H4 (cell line): ENCODE measurements around the gene BABAM2. TPM values are rescaled to one million over a fixed set of nuclear protein-coding genes. Genes with fewer than 3 reads are reported as not detected.
"Not testable (repeated sequence)": the region's sequence is repeated elsewhere in the genome, so short reads cannot be mapped to it uniquely, and the experiment has no call there.

Experiments used
- DNase-seq: peaks from one replicate; pipeline ENCODE4 v3.0.0-alpha.2; 2015; ENCODE audit warnings: low spot score
- total RNA-seq: library from RNA; depleted of rRNA; stranded (reverse); fragments of >200 nt; shearing (Covaris generic); gene quantifications from 2 replicates; pipeline ENCODE4 v1.2.3, GENCODE V29; 2014

BABAM2 gene
- total RNA-seq, 1 experiment from 2014 or later = 20.7 TPM

DNA sequence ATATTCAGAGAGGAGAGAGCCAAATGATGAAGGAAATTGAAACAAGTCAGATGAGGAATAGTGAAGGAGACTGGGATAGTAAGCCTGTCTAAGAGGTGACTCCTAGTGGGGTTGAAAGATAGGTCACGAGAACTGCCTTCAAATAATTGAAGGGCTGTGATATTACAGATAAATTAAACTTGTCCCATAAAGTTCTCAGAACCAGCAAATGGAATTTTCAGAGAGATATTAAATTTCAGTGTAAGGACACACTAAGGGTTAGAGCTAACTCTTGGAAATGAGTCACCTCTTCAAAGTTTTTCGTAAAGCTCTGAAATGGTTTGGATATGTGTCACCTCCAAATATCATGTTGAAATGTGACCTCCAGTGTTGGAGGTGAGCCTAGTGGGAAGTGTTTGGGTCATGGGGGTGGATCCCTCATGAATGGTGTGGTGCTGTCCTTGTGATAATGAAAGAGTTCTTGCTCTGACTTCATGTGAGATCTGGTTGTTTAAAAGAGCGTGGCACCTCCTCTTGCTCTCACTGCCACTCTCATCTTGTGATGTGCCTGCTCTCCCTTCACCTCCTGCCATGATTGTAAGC, 87.3 kb downstream of the BABAM2 start:
- peak; percentile 39 for DNase-seq

DNA sequence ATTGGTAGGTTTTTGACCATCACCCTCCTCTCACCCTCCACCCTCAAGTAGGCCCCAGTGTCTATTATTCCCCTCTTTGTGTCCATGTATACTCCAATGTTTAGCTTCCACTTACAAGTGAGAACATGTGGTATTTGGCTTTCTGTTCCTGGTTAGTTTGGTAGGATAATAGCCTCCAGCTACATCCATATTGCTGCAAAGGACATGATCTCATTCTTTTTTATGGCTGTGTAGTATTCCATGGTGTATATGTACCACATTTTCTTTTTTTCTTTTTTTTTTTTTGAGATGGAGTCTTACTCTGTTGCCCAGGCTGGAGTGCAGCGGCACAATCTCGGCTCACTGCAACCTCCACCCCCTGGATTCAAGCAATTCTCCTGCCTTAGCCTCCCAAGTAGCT, 88.2 kb downstream of the BABAM2 start:
- DNase-seq = not testable (repeated sequence)

DNA sequence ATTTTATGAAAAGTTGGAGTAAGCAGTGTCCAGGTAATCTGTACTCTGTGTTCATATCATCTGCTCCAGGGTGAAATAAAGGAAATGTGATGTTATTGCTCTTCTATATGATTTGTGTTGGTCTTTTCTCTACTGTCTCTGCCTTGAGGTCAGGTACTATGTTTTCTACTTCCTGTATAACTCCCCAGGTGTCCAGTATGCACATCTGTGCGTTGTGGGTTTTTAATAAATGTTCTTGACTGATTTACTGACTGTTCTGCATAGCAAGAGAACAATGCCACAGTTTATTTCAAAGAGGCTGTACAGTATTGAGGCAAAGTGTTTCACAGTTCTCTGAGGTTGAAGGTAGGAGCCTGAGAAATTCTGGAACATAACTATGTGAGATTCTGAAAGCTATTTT, 89.7 kb downstream of the BABAM2 start:
- DNase-seq = no peak

DNA sequence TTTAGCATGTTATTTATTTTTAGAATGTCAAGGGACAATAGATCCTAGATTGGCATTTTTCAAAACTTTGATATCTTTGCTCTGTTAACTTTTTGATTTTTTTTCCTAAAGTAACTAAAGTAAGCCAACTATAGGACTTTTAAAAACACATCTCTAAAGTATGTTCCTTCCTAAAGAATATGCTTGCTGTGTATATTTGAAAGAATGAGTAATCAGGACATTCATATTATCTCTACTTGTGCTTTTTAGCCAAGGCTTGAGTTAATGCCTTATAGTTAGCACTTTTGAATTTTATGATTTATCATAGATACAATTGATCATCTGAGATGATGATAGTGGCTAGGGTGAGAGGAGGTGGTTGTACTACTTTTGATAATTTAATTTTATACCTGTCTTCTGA, 93.6 kb downstream of the BABAM2 start:
- no peak for DNase-seq

- no peak for DNase-seq
Observed at GRCh38 chr2:27988306-27988705, 97.8 kb downstream of the BABAM2 start.

DNA sequence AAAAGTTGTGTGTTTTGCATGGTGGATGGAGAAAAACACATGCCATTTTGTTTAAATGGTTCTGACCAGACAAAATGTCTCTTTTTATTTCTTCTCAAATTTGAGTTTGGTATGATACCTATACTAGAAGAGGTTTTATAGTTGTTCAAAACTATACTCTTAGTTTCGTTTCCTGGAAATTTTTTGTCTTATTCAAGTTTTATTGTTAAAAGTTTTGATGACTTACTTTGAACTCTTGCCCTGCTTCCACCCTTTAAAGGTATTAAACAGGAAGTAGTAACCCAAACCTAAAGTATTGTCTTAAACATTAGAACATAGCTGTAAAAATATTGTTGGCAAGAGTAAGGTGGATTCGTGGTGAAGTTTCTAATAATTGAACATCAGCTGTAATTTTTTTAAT, 98.2 kb downstream of the BABAM2 start:
- DNase-seq = no peak

DNA sequence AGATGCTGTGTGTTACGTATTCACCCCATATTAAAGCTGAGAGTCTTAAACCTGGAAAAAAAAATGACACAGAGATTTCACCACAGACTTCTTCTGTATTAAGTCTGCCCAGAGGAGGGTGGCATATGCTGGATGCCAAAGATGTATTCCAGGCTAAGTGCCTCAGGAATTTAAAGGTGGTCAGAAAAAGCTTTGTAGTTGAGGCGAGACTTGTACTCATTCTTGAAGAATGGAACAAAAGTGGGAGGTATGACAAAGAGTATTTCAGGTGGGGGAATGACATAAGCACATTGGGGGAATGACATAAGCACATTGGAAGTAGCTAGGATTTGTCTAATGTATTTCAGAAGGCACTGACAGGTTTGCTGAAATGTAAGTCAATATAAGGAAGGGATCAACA, 98.6 kb downstream of the BABAM2 start:
- DNase-seq = no peak

DNA sequence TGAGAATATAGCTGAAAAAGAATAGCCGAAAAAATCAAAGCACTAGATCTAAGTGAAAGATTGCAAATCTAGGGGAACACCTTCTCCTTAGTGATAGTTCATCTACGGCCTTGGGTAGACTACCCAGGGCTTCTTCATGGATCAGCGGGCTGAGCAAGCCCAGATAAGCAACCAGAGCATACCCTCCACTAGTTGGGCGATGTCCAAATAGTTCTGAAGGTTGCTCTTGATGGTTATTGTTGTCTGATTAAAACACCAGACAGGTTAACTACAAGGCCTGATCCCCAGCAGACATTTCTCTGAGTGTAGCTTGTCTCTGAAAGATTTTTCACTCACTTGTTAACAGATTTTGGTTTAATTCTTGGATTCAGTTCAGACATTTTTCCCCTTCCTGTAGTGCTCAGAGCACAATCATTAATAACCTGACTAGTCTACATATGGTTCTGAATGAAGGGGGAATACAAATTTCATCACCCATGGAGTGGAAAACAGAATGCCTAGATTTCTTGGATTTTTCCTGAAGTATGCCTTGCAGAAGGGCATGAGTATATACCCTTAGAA, 99.6 kb downstream of the BABAM2 start:
- no peak for DNase-seq

DNA sequence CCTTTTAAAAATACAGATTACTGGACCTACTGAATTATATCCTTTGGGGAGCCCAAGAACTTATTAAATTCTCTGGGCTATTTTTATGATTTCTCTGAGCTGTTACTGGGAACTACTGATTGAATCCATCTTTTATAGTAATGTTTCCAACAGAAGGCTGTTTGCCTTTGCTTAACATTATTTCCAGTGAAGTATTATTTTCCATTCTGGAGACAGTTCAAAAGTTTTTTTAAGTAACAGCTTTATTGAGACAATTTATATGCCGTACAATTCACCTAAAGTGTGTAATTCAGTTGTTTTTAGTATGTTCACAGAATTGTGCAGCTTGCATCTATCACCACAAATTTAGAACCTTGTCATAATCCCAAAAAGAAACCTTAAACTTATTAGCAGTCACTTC, 100.6 kb downstream of the BABAM2 start:
- no peak for DNase-seq

DNA sequence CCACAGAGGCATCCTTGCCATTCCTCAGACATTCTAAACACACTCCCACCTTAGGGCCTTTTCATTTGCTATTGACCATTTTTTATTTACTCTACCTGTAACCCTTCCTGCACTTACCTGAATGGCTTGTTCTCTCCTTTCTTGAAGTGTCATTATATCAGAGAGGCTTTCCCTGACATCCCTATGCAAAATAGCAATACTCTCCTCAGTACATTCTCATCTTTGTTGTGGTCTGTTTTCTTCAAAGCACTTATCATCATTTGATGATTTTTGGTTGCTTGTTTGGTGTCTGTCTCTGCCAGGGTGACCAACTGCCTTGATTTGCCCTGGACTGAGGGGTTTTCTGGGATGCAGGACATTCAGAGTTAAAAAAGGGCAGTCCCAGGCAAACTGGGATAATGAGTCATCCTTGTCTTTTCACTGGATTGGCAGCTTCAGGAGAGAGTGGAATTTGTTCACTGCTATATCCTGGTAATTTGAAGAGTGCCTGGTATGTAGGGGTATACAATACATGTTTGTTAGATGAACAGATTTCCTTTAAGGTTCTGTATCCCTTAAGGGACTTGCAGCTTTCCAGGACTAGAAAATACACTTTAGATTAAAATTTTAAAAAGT, 102.4 kb downstream of the BABAM2 start:
- peak; percentile 6 for DNase-seq

GRCh38 chr2:27993402-27993787, 102.9 kb downstream of the BABAM2 start:
- no peak for DNase-seq

- DNase-seq = no peak
Observed at GRCh38 chr2:27993950-27994728, 103.6 kb downstream of the BABAM2 start.

GRCh38 chr2:27996156-27996922, 105.8 kb downstream of the BABAM2 start:
- DNase-seq = no peak

GRCh38 chr2:28000287-28000686, 109.8 kb downstream of the BABAM2 start:
- no peak for DNase-seq

- no peak for DNase-seq
Observed at GRCh38 chr2:28002181-28002580, 111.7 kb downstream of the BABAM2 start.

DNA sequence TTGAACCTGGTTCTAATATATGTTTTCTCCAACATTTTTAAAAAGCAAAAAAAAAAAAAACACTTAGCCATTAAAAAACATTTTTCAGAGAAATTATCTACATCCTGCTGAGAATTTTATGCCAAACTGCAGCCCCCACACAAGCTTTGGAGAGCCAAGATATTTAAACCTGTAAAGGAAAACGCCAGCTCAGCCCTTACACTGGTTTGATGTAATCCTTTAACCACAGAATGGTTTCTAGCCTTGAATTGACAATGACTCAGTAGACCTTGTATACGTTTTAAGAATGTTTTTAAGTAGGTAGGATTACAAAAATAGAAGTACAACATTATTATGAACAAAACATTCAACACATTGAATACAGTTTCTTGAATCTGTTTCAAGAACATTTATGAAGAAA, 113.6 kb downstream of the BABAM2 start:
- DNase-seq = peak; percentile 58

DNA sequence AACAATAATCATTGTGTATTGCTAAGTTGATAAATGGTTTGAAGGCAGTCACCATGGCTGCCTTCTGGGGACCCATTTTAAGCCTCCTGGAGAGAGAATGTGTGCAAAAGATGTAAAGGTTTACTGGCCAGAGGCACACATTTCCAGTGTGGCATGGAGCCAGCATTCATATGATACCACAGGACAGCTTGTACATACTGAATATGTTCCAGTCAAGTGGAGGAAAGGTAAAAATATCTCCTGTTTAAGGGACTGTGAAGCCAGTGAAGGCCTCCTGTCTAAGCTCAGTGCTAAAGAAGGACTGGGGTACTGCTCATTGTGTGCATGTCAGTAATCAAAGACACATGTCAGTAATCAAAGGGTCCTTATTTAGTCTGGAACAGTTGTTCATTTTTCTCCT, 119.2 kb downstream of the BABAM2 start:
- DNase-seq = no peak

GRCh38 chr2:28011322-28011737, 120.8 kb downstream of the BABAM2 start:
- DNase-seq = no peak

GRCh38 chr2:28018474-28018873, 127.9 kb downstream of the BABAM2 start:
- not testable (repeated sequence) for DNase-seq

- not testable (repeated sequence) for DNase-seq
Observed at GRCh38 chr2:28019521-28019920, 129.0 kb downstream of the BABAM2 start.

DNA sequence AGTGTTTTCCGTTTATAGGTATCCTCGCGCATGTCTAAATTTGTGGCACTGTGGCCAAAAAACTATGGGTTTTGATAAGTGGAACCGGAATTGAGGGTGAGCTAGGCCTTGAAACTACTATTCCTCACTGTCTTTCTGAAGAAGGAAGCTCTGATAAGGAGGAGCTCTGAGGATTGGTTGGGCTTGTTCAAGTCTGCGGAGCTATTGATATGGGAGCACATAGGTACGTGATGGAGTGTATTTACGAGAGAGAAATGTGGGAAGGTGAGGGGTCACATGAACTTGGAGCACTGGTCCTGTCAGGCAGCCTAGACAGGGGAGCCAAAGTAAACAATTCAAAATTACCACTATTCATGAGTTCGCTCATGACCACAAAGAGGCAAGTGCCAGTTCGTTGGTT, 131.4 kb downstream of the BABAM2 start:
- DNase-seq = no peak

DNA sequence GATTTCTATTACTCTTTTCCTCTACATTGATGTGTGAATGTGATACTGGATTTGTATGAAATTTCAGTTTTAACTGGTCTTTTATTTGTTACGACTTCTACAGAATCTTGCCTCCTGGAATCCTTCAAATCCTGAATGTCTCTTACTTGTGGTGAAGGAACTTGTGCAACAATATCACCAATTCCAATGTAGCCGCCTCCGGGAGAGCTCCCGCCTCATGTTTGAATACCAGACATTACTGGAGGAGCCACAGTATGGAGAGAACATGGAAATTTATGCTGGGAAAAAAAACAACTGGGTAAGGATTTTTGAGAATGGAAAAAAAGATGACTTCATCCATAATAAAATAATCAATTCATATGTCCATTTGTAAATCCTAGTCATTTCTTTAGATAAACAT, 134.6 kb downstream of the BABAM2 start:
- no peak for DNase-seq
